ENCODE results near the gene CWC25. TPM values are rescaled to one million over a fixed set of nuclear protein-coding genes. Genes with fewer than 3 reads are reported as not detected.
"Not testable (repeated sequence)": the region's sequence is repeated elsewhere in the genome, so short reads cannot be mapped to it uniquely, and the experiment has no call there.

Gene CWC25
- total RNA-seq, 6 donors from 2014 or later, result 21.3 to 118 (median 29.5) TPM

DNA sequence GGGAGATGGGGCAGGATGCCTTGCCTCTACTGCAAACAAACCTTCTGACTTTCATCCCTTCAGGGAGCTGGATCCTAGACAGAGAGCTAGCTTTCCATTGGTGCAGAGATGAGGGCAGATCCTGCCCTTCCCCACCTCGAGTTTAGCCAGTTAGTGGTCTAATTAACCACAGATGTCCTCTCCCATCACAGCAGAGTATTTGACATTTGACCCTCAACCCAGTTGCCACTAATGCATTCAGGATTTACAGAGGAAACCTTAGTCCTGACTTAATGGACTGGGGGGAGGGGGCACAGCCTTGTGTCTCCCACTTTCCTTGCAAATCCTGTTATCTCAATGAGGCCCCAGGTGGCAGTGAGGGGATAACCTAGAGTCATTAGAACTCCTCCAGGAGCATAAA, 35.9 kb downstream of the CWC25 start:
- H3K9me3 ChIP-seq, result no peaks in the 10 kb centered on the region
- peaks cover 0 to 17% (median 13%) of the 10 kb centered on the region in 4 donors for H3K4me1 ChIP-seq
- no peaks in the 10 kb centered on the region for H3K27me3 ChIP-seq
- no peak for DNase-seq
- H3K27ac ChIP-seq, result peak overlapping the region in 2 of 4 donors; percentile 25 to 27
- TF ChIP-seq EP300 (IDR thresholded peaks at IDR 0.05) (no peak), POLR2A (IDR thresholded peaks at IDR 0.05) (no peak), POLR2AphosphoS5 (IDR thresholded peaks at IDR 0.05) (no peak)
- TF ChIP-seq, protein P1, sequence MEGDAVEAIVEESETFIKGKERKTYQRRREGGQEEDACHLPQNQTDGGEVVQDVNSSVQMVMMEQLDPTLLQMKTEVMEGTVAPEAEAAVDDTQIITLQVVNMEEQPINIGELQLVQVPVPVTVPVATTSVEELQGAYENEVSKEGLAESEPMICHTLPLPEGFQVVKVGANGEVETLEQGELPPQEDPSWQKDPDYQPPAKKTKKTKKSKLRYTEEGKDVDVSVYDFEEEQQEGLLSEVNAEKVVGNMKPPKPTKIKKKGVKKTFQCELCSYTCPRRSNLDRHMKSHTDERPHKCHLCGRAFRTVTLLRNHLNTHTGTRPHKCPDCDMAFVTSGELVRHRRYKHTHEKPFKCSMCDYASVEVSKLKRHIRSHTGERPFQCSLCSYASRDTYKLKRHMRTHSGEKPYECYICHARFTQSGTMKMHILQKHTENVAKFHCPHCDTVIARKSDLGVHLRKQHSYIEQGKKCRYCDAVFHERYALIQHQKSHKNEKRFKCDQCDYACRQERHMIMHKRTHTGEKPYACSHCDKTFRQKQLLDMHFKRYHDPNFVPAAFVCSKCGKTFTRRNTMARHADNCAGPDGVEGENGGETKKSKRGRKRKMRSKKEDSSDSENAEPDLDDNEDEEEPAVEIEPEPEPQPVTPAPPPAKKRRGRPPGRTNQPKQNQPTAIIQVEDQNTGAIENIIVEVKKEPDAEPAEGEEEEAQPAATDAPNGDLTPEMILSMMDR (IDR thresholded peaks at IDR 0.05), result no peak
- peaks cover 9 to 29% (median 25%) of the 10 kb centered on the region in 4 donors for H3K36me3 ChIP-seq
- no peak overlapping the region for H3K4me3 ChIP-seq
- 9 to 27% methylated on average over 1 of the region's 1 CpG for WGBS, 2 donors
- no peak for ATAC-seq (ENCODE audit: low FRiP score in 2 of 2)

GRCh38 chr17:38787999-38788398, 37.1 kb downstream of the CWC25 start:
- peaks cover 13 to 41% (median 36%) of the 10 kb centered on the region in 4 donors for H3K36me3 ChIP-seq
- not testable (repeated sequence) for H3K27ac ChIP-seq; DNase-seq; H3K4me3 ChIP-seq; H3K27me3 ChIP-seq; ATAC-seq (ENCODE audit: low FRiP score in 2 of 2); H3K9me3 ChIP-seq
- peaks cover 0 to 17% (median 13%) of the 10 kb centered on the region in 4 donors for H3K4me1 ChIP-seq
- WGBS, 2 donors, result 92 to 97% methylated on average over 4 of the region's 4 CpGs

GRCh38 chr17:38786372-38786771, 38.7 kb downstream of the CWC25 start:
- Histone ChIP-seq H3K27ac (no peak overlapping the region), H3K4me3 (no peak overlapping the region), H3K36me3 (peaks cover 19 to 54% (median 51%) of the 10 kb centered on the region in 4 donors), H3K4me1 (peaks cover 0 to 17% (median 13%) of the 10 kb centered on the region in 4 donors), H3K27me3 (no peaks in the 10 kb centered on the region), H3K9me3 (no peaks in the 10 kb centered on the region)
- ATAC-seq (ENCODE audit: low FRiP score in 2 of 2) (no peak), DNase-seq (no peak)
- no peak for TF ChIP-seq POLR2A (IDR thresholded peaks at IDR 0.05)
- TF ChIP-seq, protein P1 (IDR thresholded peaks at IDR 0.05), result no peak
- TF ChIP-seq EP300 (IDR thresholded peaks at IDR 0.05), result no peak
- no peak for TF ChIP-seq POLR2AphosphoS5 (IDR thresholded peaks at IDR 0.05)
- 77 to 82% methylated on average over 5 to 6 of the region's 6 CpGs for WGBS, 2 donors

GRCh38 chr17:38783227-38783626, 41.9 kb downstream of the CWC25 start:
- H3K36me3 ChIP-seq, result peaks cover 39 to 85% (median 83%) of the 10 kb centered on the region in 4 donors
- no peaks in the 10 kb centered on the region for H3K9me3 ChIP-seq
- no peak for ATAC-seq (ENCODE audit: low FRiP score in 2 of 2)
- TF ChIP-seq POLR2AphosphoS5 (IDR thresholded peaks at IDR 0.05), result no peak
- TF ChIP-seq, protein P1 (IDR thresholded peaks at IDR 0.05), result no peak
- TF ChIP-seq EP300 (IDR thresholded peaks at IDR 0.05), result no peak
- TF ChIP-seq POLR2A (IDR thresholded peaks at IDR 0.05), result no peak
- 93 to 95% methylated on average over 3 of the region's 3 CpGs for WGBS, 2 donors
- H3K27ac ChIP-seq, result no peak overlapping the region
- H3K4me3 ChIP-seq, result no peak overlapping the region
- no peaks in the 10 kb centered on the region for H3K27me3 ChIP-seq
- peaks cover 0 to 9% (median 3%) of the 10 kb centered on the region in 4 donors for H3K4me1 ChIP-seq
- no peak for DNase-seq

DNA sequence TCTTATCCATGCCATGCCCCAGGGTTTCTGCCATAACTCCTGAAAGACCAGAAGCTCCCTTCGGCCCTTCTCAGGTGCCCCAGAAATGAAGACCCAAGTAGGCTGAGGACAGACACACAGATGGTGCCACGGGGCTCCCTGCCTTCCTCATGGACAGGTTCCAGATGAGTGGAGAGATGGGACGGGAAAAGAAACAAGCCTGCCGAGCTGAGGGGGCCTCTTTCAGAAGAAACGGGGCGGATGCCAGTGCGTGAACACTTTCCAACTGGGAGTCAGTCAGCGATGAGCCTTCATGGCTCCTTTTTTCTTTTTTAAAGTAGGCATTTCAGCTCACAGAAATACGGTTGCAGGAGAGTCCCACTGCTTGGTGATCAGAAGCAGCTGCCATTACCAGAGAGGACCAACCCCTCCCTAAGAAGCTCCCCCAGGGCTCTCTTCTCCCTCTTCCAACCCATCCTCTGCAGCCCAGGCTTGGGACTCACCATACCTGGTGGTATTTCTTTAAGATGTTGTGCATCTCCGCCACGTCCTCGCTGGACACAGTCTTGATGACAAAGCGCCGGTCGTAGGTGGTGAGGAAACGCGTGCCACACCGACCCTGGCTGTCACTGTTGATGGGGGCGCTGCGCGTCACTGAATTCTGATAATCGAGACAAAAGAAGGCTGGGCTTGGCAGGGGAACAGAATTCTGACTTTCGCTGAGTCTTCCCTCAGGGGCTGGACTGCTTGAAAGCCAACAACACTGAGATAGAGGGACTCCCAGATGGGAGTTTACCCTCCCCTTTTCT, 45.0 kb downstream of the CWC25 start:
- no peak for DNase-seq

More for the DNA sequence above, 45.0 kb downstream of the CWC25 start:
- no peaks in the 10 kb centered on the region for H3K4me1 ChIP-seq
- no peak for TF ChIP-seq EP300 (IDR thresholded peaks at IDR 0.05)
- no peak for TF ChIP-seq POLR2A (IDR thresholded peaks at IDR 0.05)
- no peaks in the 10 kb centered on the region for H3K9me3 ChIP-seq
- peaks cover 55 to 100% (median 98%) of the 10 kb centered on the region in 4 donors for H3K36me3 ChIP-seq
- H3K4me3 ChIP-seq, result no peak overlapping the region
- 92 to 93% methylated on average over 23 of the region's 23 CpGs for whole genome bisulfite sequencing, 2 donors
- no peaks in the 10 kb centered on the region for H3K27me3 ChIP-seq
- no peak for ATAC-seq (ENCODE audit: low FRiP score in 2 of 2)
- no peak overlapping the region for H3K27ac ChIP-seq
